K562 (cell line): Measurements from ENCODE around the gene B4GALT1. TPM values are rescaled to one million over a fixed set of nuclear protein-coding genes. Genes with fewer than 3 reads are reported as not detected.

ENCODE experiments used
- CLOCK ChIP-seq: fragments of 250-450 bp; sonication (Bioruptor Pico); IDR thresholded peaks from 2 replicates; pipeline ENCODE4 v1.4.0; 2020; ENCODE audit warnings: mild to moderate bottlenecking, moderate library complexity, borderline replicate concordance
- HES1 ChIP-seq: fragments of 450-650 bp; IDR thresholded peaks from 2 replicates; pipeline ENCODE4 v1.6.1; 2016; ENCODE audit warnings: low read depth, mild to moderate bottlenecking, moderate library complexity
- MGA ChIP-seq: fragments of 450-650 bp; IDR thresholded peaks from 2 replicates; pipeline ENCODE4 v1.6.1; 2016; ENCODE audit warnings: mild to moderate bottlenecking, moderate library complexity
- RBM17 ChIP-seq: fragments of 200-400 bp; formaldehyde crosslinking; IDR thresholded peaks from 2 replicates; pipeline ENCODE4 v1.6.1; 2017; ENCODE audit warnings: low read depth, mild to moderate bottlenecking, low read length, borderline replicate concordance
- SMAD1 ChIP-seq: fragments of 150-350 bp; IDR thresholded peaks from 2 replicates; pipeline ENCODE4 v1.6.1; 2014; ENCODE audit warnings: low read length, low read depth; ENCODE audit not compliant: partially characterized antibody
- UBTF ChIP-seq, 2 experiments: IDR thresholded peaks; 2 replicates each; pipeline ENCODE4 v1.6.1; 2012; ENCODE audit warnings: improper control_type of control experiment in 2 of 2, low read depth in 2 of 2, low read length in 2 of 2, borderline replicate concordance in 1 of 2
- VEZF1 ChIP-seq: fragments of 200-800 bp; sonication (Bioruptor generic); IDR thresholded peaks from 2 replicates; pipeline ENCODE4 v1.6.1; 2017; ENCODE audit warnings: missing genetic modification characterization, missing compliant biosample characterization
- polyA plus RNA-seq, 8 experiments: library from polyadenylated mRNA; depleted of rRNA in 4 of 8; stranded (reverse) in 5 of 8; unstranded in 3 of 8; fragments of >200 nt; fragmentation: Nextera tagmentation in 2 of 8; fragmentation: Illumina TruSeq in 1 of 8; extraction: Ambion mirVana in 2 of 8; extraction: Trizol in 1 of 8; gene quantifications; 2 replicates each; pipeline versions ENCODE4 v1.2.1 to v1.2.3, GENCODE V29; 2011 to 2014; ENCODE audit warnings: inconsistent platforms in 1 of 8, missing spikeins in 1 of 8
- total RNA-seq, 7 experiments: library from RNA; depleted of rRNA in 6 of 7; stranded (reverse); fragments of >200 nt in 6 of 7; fragmentation: Illumina TruSeq in 2 of 7; extraction: Trizol in 2 of 7; gene quantifications; 2 replicates each; pipeline versions ENCODE4 v1.2.1 to v1.2.3, GENCODE V29; 2011 to 2021; ENCODE audit warnings: low replicate concordance in 1 of 7

Gene B4GALT1
- total and polyA plus RNA-seq, 9 of the 15 experiments (the other 6 are each of a cell fraction or from before 2014, with no cell fraction given): 4.1 to 26.8 (median 7.1) TPM

- TF ChIP-seq CLOCK (no peak), SMAD1 (no peak), MGA (no peak), VEZF1 (CRISPR knock-in tag) (no peak), HES1 (no peak), RBM17 (no peak), UBTF (IDR thresholded peaks at IDR 0.05; ENCODE audit: borderline replicate concordance in 1 of 2, low read depth in 2 of 2, low read length in 2 of 2) (no peak)
These were observed 6.0 kb downstream of the B4GALT1 start (continued) for GRCh38 chr9:33161011-33161588.
